PC-9 (cell line): ENCODE measurements around the gene C1orf74.

ENCODE experiments used
- CTCF ChIP-seq: fragments of 200-600 bp; sonication (generic); conservative IDR thresholded peaks from 2 replicates; pipeline ENCODE4 v1.6.1; 2017; ENCODE audit warnings: mixed run types, antibody characterized with exemption, mild to moderate bottlenecking, moderate library complexity
- EZH2 ChIP-seq: fragments of 200-600 bp; sonication (generic); IDR thresholded peaks from 2 replicates; pipeline ENCODE4 v1.8.0; 2017; ENCODE audit warnings: antibody characterized with exemption, low read depth

- TF ChIP-seq CTCF: no peak
- no peak for TF ChIP-seq EZH2
Measured at GRCh38 chr1:209783386-209783785, 973 bp downstream of the C1orf74 start.
